NCI-H524 (cell line): ENCODE measurements around the gene ATP8A1.

Experiments
- DNase-seq, 2 experiments: peaks; one replicate each; lab custom pipeline; 2025; lab: John Stamatoyannopoulos, UW

The ATP8A1 gene

GRCh38 chr4:42649870-42650269 lies 7.0 kb downstream of the ATP8A1 start:
- no peak for DNase-seq

- DNase-seq, result no peak
Observed at GRCh38 chr4:42646999-42647541, 9.8 kb downstream of the ATP8A1 start.

- no peak for DNase-seq
Observed at GRCh38 chr4:42646013-42646784, 10.7 kb downstream of the ATP8A1 start.

- no peak for DNase-seq
Observed at GRCh38 chr4:42644897-42645296, 12.0 kb downstream of the ATP8A1 start.

- no peak for DNase-seq
Observed at GRCh38 chr4:42643685-42644084, 13.2 kb downstream of the ATP8A1 start.

DNA sequence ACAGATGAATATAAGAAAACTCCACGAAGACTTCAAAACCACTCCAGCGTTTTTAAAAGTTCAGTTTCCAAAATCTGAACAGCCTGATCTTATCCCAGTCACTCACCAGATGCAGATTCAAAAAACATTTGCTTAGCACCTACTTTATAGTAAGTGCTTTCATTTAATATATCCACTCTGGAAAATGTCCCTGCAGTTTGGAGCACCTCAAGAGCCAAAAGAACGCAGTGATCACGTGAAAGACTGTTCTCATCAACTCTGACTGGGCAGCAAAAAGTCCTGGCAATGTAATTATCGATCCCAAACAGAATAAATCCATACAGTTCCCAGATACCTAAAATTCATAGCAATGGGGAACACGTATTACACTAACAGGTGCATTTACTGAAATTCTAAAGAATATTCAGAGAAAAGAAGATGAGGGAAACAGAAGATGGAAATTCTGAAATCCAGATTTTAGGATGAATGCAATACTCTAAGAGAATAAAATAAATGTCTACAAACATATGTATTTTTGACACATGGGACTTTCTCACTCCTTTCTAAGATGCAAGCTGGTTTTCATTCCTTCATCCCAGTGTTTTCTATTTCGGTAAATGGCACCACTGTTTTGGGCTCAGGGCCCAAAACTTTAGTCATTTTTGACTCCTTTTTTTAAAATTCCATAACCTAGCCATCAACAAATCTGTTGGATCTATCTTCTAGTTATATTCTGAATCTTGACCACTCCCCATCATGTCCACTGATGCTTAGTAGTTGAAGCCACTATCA lies 13.9 kb downstream of the ATP8A1 start:
- no peak for DNase-seq

- DNase-seq, result no peak
Observed at GRCh38 chr4:42642101-42642797, 14.7 kb downstream of the ATP8A1 start.

- DNase-seq, result no peak
Observed at GRCh38 chr4:42641656-42642055, 15.2 kb downstream of the ATP8A1 start.

GRCh38 chr4:42641161-42641560 lies 15.7 kb downstream of the ATP8A1 start:
- DNase-seq, result no peak

- DNase-seq, result no peak
Observed at GRCh38 chr4:42640613-42641012, 16.3 kb downstream of the ATP8A1 start.

- DNase-seq, result peak in 1 of 2 experiments; percentile 42
Observed at GRCh38 chr4:42638993-42639392, 17.9 kb downstream of the ATP8A1 start.

DNA sequence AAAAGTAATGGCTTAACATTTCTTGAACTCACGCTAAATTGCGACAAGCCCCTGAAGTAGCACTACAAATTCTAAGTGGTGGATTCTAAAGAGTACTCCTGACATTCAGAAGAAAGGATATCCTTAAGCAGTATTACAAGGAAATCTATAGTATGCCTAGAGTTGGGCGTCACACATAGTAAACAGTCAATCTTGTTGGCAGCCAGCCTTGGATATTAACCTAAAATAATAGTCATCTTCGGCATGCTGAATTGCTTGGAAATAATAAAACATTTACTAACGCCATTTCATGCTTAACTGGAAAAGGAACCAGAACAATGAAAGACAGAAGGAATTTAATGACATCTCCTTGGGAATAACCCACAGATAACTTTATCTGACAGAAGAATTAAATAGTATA lies 18.6 kb downstream of the ATP8A1 start:
- no peak for DNase-seq

DNA sequence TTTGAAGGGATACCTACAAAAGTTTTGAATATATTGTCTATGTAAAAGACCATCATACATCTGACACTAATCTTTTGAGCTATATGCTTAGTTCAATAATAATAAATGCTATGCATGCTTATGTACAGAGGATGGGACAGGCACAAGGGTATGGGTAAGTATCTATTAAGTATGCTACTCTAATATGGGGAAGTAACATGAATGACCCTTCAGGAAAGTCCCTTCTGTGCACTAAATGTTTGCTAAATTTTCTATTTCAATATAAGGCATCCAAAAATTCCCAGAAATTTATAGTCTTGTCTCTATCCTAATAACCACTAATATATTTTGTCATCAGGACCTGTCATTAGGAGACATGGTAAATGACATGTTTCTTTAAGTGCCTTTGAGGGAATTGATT lies 19.0 kb downstream of the ATP8A1 start:
- DNase-seq, result no peak

DNA sequence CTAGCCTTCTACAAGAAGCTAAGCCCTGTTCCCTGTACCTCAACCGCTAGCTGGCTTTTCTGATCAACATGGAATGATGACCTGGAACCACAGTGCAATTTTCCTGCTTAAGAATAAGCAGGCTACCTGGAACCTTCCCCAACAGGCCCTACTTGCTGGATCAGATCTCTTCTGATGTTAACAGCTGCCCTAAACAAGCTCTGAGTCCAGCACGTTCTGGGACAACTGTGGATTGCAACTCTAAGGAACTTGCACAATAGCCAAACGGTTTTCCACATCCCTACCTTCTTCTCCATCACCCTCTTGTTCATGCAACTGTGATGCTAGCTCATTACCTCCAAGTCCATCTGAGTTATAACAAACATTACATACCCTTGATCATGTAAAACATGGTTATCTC lies 19.8 kb downstream of the ATP8A1 start:
- no peak for DNase-seq

DNA sequence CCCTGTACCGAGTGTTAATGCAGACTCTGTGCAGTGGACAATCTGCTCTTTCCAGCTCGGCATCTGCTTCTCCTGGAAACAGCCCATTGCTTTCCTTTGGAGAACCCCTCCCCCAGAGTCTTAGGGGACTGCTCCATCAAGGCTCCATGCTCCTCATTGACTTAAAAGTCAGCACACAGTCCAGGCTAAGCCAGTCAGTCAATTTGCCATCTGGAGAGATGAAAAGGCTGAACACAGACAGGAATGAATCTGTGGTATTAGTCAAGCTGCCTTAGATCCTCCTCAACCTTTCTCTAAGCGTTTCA lies 20.3 kb downstream of the ATP8A1 start:
- DNase-seq, result peak; percentile 95 to 98

- DNase-seq, result no peak
Observed at GRCh38 chr4:42633605-42634388, 23.1 kb downstream of the ATP8A1 start.

DNA sequence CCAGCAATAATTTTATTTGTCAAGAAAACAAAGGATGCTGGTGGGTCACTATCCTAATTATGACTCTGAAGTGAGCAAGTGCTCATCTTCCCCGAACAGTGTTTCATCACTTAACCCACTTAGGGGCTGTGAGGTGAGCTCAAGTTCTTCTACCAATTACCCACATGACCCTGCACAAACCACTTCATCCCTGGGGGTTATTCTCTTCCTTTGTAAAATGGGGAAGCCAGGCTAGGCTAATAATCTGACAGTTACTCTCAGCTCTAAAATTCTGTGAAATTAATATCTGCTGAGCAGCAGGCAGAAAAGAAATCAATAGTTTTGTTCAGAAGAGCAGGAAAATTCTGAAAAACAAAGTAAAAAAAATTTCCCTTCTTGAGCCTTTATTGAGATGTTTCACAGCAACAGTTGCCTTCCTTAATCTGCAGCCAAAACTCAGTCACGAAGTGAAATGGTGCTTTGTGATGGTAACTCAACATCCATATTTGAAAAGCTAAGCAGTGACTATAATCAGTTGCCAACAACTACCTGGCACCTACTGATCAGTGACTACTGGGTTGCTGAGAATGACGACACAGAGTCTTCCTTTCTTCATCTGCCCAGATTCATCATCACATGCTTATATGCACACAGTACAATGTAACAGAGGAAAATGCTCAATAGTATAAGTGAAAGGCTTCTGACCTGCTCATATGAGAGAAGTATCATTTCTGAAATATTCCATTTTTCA lies 24.1 kb downstream of the ATP8A1 start:
- DNase-seq, result no peak

DNA sequence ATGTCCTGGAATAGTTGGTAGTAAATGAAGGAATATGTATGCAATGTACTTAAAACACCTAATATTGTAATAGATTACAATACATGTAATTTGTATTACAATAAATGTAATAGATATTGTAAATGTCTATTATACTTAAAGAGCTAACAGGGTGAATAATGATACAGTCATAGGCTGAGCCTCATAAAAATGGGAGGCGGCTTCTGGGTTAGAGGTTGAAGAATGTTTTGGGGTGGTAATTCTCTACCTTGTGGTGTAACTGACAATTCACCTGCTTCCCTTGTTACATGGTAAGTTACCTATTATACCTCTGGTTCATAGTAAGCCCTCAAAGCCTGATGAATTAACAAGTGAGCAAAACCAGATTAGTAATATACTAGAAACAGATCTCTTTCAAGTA lies 26.0 kb downstream of the ATP8A1 start:
- no peak for DNase-seq

- DNase-seq, result no peak
Observed at GRCh38 chr4:42628740-42629139, 28.2 kb downstream of the ATP8A1 start.

DNA sequence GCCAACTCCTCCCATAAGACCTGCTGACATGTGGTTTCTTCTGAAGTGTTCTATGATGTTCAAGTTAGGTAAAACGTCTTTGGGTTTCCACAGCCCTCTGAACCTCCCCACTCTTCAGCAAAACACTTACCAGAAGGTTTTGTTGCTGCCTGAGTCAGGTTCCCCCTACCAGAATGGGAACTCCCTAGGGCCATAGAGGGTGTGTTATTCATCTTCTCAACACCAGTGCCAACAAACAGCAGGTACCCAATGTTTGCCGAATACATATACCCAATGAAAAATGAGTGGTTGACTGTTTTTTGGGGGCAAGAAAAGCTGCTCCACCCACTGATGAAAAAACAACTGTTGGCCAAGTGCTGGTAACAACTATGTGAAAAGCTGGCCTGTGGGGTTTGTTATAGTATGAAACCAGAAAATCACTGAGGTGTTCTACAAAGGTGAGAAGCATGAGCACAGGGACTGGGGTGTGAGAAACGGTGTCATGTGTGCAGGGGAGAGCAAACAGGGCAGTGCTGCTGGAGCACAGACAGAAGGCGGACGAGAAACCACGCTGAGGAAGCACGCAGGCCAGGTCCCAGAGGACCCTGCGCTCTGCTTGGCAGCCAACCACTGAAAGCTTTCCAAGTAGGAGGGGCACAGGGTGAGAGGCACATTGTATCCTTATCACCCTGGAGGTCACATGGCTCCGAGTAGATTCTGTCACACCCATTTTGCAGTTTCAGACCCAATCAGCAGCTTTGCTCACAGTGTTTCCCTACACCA lies 28.8 kb downstream of the ATP8A1 start:
- no peak for DNase-seq
